GM18498 (cell line): ENCODE measurements around the gene LPP.
"Not testable (repeated sequence)": the region's sequence is repeated elsewhere in the genome, so short reads cannot be mapped to it uniquely, and the experiment has no call there.

Experiments used
- ATAC-seq: cut with Tn5 transposase; IDR thresholded peaks from one replicate; pipeline ENCODE4 v1.9.1; 2021; ENCODE audit warnings: mild to moderate bottlenecking, moderate library complexity; ENCODE audit not compliant: unreplicated experiment

LPP gene

DNA sequence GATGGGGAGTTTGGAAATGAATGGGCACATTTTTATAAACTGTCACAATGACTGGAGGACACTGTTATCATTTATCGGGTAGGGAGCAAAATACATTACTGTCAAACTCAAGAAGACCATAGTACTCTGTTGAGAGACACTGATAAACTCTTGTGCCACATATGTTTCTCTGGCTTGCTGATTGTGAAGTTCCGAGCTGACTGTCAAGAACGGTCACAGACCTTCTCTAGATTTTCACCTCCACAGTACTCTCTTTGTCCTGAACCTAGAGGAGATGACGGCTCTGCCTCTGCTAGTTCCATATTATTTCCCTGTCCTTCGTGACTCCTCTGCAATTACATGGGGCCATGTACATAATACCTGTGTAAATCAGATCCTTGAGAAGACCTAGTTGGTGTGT is 451.9 kb downstream of the LPP start:
- ATAC-seq, result no peak

DNA sequence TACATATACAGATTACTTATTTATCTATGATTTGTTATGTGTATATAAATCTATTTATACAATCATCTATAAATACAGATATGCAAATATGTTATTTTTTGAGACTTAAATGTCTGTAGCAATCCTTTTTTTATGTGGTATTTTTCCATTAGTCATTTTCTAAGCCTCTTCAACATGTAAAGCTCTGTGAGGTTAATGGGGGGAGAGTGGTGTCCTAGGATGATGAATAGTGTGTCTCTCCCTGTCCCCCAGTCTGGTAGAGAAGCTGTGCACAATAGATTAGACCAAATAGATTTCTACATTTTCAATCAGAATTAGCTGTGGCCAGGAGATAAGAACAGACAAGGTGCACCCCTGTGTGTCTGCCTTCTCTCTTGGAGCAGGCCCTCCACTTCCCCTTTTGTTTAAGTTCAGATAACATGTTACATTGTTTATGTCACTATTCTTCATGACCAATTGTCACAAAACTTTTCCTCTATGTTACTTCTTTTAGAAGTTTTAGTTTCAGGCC is 453.9 kb downstream of the LPP start:
- ATAC-seq, result no peak

GRCh38 chr3:188608401-188608800 is 454.4 kb downstream of the LPP start:
- ATAC-seq, result no peak

- ATAC-seq, result not testable (repeated sequence)
These were observed 459.8 kb downstream of the LPP start for GRCh38 chr3:188613721-188614120.

DNA sequence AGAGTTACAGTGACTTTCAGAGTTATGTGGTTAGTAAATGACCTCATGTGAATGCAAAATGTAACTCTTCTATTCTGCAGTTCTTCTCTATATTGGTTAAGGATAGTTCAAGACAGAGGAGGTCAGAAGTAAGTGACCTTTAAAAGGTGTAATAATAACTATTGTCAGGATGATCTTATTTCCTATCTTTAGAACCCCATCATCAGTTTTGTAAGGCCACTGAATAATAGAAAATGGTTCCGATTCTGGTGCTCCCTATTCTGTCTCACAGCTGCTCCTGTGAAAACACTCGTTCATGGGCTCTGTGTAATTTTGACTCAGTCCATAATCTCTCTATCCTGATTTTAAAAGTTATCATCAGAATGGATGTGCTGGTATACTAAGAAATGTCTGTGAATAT is 463.3 kb downstream of the LPP start:
- no peak for ATAC-seq

DNA sequence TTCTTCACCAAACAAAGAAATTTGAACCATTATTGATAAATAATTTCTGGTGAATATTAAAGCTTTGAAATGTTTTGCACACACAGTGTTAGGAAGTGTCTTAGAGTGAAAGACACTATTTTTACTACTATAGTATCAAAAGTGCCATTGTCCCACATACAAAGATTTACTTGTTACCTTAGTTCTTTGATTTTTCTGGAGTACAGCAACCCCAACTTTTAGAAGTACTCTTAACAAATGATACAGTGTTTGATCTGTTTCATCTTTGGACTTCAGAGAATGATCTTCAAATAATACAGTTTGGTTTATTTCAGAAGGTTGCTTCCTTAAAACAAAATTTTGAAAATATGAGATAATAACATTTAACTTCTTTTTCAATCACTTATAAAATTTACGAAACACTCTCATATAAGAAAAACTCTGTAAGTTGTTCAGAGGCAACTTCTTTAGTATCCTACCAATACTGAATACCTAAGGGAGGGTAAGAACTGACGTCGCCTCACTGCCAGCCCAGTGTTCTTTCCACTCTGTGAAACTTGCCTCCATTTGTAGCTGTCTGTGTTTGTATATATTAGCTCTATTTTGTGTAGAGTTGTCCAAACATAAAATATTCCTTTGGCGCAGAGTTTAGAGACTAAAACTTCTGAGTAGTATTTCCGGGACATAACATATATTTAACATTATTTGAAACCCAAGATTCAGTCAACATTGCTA is 464.2 kb downstream of the LPP start:
- ATAC-seq, result no peak

DNA sequence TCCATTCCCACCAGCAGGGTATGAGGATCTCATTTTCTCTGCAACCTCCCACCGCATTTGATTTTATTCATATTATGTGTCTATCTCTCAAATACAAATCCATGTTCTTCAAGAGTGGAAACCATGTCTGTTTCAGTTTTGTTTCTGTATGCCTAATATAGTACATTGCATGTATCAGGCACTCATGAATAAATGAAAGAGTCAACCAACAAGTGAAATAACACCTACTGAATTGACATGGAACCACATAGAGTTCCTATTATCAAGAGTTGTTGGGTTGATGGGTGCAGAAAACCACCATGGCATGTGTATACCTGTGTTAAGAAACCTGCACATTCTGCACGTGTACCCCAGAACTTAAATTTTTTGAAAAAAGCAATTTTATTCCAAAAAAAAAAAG is 466.8 kb downstream of the LPP start:
- no peak for ATAC-seq

GRCh38 chr3:188624384-188624783 is 470.4 kb downstream of the LPP start:
- ATAC-seq, result no peak

DNA sequence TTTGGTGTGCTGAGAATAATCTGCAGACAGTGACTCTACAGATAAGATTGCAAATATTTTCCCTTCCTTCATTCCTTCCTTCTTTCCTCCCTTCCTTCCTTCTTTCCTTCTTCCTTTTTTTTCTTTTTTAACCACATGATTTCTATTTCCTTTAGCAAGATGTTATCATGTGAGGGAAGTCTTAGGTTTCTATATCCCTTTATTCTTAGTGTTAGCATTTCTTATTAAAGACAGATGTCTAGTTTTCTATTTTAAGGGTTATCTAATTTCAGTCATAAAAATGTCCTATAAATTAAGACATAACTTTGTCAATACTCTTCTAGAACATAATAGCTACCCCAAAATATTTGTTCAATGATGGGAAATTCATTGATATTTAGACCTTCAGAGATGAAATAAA is 470.9 kb downstream of the LPP start:
- no peak for ATAC-seq

GRCh38 chr3:188627652-188628051 is 473.7 kb downstream of the LPP start:
- no peak for ATAC-seq

DNA sequence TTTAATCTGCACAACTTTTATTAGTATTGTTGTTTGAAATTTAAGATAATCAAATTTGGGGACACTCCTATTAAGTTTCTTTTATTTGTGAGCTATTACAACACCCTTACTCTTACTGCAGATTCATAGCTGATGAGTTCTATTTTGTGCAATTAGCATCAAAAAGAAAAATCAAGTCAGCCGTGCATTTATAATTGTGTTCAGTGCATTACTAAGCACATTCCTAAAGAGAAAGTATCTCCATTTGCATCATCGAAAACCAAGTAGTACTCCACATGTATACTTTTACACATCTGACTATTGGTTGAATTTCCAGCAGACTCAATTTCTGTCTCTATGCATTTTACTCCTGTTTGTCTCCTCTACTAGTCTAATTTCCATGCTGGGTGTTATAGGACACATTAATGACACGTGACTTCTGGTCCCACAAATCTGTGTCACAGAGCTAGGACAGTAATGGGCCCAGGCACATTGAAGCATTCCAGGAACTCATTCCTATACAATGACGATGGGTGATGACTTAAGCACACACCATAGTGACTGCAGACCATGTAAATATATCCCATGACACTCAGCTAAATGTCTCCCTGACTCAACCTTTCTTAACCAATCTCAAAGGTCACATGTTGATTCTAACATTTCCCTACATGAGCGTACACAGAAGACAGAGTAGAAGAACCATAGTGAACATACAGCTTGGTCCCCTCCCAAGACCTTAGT is 477.5 kb downstream of the LPP start:
- ATAC-seq, result no peak

- ATAC-seq, result no peak
These were observed 479.2 kb downstream of the LPP start for GRCh38 chr3:188633206-188633605.

DNA sequence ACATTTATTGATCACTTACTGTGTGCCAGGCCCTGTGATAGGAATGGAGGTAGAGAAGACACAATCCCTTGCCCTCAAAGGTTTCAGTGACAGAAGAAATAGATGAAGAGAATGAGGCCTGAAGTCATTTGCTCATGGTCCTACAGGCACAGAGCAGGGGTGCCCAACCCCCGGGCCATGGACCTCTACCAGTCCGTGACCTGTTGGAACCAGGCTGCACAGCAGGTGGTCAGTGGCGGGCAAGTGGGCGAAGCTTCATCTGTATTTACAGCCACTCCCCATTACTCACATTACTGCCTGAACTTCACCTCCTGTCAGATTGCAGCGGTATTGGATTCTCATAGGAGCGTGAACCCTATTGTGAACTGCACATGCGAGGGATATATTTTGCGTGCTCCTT is 480.3 kb downstream of the LPP start:
- no peak for ATAC-seq

DNA sequence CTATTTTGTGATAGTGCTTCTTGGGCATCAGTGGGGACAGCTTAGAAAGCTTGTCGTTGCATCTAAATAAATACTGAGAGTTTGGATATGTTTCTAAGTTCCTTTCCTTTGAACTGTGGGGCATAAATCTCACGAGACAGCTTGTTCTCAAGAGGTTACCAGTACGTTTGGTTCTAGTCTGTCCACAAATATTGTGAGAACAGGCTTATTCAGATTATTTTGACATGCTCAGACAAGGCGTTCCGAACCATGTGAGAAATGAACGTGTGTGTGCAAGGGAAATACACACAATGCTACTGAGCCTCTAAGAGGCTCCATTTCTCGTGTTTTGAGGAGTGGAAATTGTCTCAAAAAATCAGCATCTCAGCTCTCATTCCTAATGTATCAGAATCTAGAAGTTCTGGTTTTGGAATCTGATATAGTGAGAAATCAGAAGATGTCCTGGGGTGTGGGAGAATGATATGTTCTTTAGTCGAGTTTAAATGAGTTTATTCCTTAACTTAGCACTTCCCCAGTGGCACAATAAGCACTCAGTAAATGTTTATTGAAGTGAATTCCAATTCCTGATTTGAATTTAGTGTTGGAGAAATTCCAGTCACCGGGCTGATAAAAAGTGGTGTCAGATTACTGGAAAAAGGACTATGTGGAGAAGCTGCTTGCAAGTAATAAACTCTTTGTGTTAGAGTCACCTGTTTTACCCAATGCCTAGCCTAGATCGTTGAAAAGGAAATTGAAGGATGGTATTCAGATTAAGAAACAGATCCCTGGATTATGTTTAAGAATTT is 481.5 kb downstream of the LPP start:
- ATAC-seq, result no peak

DNA sequence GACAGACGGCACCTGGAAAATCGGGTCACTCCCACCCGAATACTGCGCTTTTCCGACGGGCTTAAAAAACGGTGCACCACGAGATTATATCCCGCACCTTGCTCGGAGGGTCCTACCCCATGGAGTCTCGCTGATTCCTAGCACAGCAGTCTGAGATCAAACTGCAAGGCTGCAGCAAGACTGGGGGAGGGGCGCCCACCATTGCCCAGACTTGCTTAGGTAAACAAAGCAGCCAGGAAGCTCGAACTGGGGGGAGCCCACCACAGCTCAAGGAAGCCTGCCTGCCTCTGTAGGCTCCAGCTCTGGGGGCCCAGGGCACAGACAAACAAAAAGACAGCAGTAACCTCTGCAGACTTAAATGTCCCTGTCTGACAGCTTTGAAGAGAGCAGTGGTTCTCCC is 482.3 kb downstream of the LPP start:
- ATAC-seq, result not testable (repeated sequence)

DNA sequence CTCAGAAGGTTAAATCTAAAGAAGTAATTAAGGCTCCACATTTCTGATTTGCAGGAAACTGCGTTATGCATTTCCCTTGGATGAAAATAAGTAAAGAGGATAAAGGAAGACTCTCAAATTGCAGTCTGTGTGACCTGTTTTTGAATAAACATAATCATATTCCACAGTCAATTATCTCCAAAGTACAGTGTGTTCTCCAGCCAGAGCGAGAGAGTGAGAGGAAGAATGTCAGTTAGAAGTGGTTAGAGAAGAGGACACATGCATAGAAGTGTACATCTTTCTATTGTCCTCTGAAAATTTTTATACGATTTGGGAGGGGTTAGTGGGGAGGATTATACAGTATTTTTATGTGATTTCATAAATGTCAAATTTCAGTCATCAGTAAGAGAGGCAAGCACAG is 487.1 kb downstream of the LPP start:
- ATAC-seq, result no peak

GRCh38 chr3:188643736-188644135 is 489.8 kb downstream of the LPP start:
- no peak for ATAC-seq

DNA sequence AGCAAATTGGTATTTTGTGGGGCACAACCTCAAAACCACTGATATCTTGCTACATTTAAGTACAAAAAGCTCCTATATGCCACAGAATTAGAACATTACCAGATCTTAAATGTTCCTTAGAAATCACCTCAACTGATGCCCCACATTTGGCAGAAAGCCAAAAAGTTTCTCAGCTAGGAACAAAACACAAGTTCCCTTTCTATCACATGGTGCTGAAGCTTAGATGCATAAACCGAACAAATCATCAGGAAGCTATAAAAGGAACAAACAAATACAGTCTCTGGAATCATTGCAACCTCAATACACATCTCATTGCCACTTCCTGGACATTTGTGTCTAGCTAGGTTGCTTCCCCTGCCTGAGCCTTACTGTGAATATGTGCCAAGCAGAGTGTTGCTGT is 492.6 kb downstream of the LPP start:
- ATAC-seq, result no peak

DNA sequence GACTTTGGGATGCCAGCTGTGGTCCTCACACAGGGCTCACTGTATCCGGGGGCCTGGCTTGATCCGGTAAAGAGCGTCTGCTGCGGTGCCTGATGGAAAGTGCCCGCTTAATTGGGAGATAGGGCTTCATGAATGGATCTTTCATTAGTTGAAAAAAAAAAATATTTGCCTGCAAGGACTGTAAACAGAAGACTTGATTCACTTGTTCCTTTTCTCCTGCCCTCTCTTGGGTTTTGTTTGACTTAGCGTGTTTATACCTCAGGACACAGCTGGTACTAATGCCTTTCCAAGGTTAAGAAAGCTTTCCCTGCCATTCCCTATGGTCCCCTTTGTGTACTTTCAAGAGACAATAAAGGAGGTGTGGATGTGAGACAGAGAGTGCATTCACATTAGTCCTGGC is 493.3 kb downstream of the LPP start:
- no peak for ATAC-seq

GRCh38 chr3:188649521-188649920 is 495.6 kb downstream of the LPP start:
- no peak for ATAC-seq

DNA sequence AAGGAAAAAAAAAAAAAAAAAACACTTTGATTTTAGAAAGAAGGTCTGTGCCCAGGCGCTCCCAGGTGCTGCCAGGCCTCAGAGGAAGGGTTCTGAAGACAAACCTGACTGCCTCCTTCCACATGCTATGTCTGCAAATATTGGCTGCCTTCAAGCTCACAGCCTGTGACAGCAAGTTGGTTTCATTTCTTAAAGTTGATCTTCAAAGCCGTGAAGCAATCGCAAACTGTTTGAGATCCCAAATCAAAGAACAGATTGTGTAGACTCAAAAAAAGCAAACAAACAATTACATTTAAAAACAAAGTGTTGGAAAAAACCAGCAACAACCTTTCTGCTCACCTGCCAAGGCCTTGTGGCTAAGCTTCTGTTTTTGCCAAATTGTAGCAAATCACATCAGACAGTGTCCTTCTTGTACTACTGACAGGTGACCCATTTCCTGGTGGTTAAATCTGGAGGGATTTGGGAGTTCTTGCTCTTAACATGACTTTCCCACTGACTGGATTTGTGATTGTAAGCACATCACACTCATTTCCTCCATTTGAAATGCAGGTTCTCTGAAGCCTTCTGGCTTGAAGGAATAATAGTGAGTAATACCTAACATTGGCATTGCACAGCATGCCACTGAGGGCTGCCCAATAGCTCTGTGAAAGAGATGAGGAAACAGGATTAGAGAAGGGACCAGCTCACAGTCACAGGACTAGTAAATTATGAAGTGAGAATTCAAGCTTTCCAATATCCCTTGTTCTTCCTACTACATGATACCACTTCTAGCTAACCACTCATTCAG is 502.4 kb downstream of the LPP start:
- ATAC-seq, result no peak
